K562 (cell line): ENCODE data around the gene HMG20B. TPM values are rescaled to one million over a fixed set of nuclear protein-coding genes. Genes with fewer than 3 reads are reported as not detected.
A peak's percentile ranks its signal among the peaks of the same experiment; 100 is the strongest.

Experiments used
- CEBPZ ChIP-seq: fragments of 150-350 bp; IDR thresholded peaks from 2 replicates; pipeline ENCODE4 v1.6.1; 2014; ENCODE audit warnings: low read depth, mild to moderate bottlenecking, low read length, borderline replicate concordance
- CHD4 ChIP-seq: fragments of 200-600 bp; sonication (generic); IDR thresholded peaks from 3 replicates; pipeline ENCODE4 v1.6.1; 2012; ENCODE audit warnings: low read depth, mild to moderate bottlenecking, mixed read lengths, low read length, inconsistent platforms; ENCODE audit not compliant: insufficient read depth, insufficient replicate concordance, poor library complexity, severe bottlenecking
- CXXC5 ChIP-seq: fragments of 250-450 bp; sonication (Bioruptor Pico); IDR thresholded peaks from 2 replicates; pipeline ENCODE4 v1.8.0; 2022; ENCODE audit warnings: inconsistent platforms, mild to moderate bottlenecking, moderate library complexity
- L3MBTL2 ChIP-seq: fragments of 450-650 bp; IDR thresholded peaks from 2 replicates; pipeline ENCODE4 v1.6.1; 2016; ENCODE audit warnings: mild to moderate bottlenecking, moderate library complexity
- MYBL2 ChIP-seq, 2 experiments: fragments of 450-650 bp in 1 of 2; sonication (generic) in 1 of 2; formaldehyde crosslinking in 1 of 2; IDR thresholded peaks; 2 replicates each; pipeline versions ENCODE4 v1.6.1 to v1.8.1; 2017 to 2022; ENCODE audit warnings: borderline replicate concordance in 1 of 2, inconsistent platforms in 1 of 2, low read depth in 1 of 2, mild to moderate bottlenecking in 1 of 2, missing genetic modification reagents in 1 of 2, moderate library complexity in 1 of 2
- RBBP5 ChIP-seq: fragments of 200-600 bp; sonication (generic); IDR thresholded peaks from 2 replicates; pipeline ENCODE4 v1.6.1; 2012; ENCODE audit warnings: borderline replicate concordance, mild to moderate bottlenecking, low read length, control low read depth, inconsistent platforms; ENCODE audit not compliant: insufficient read depth, poor library complexity, severe bottlenecking
- RBFOX2 ChIP-seq: fragments of 200-400 bp; formaldehyde crosslinking; IDR thresholded peaks from 2 replicates; pipeline ENCODE4 v1.6.1; 2017; ENCODE audit warnings: low read depth, mild to moderate bottlenecking, low read length, moderate library complexity
- RCOR1 ChIP-seq, 2 experiments: IDR thresholded peaks; 2 replicates each; pipeline ENCODE4 v1.6.1; 2012; ENCODE audit warnings: low read depth in 2 of 2, low read length in 2 of 2, borderline replicate concordance in 1 of 2, improper control_type of control experiment in 1 of 2
- SMAD4 ChIP-seq: fragments of 250-450 bp; sonication (Bioruptor Pico); conservative IDR thresholded peaks from 2 replicates; pipeline ENCODE4 v1.8.0; 2021; ENCODE audit warnings: inconsistent platforms, mild to moderate bottlenecking, moderate library complexity
- VEZF1 ChIP-seq: fragments of 200-800 bp; sonication (Bioruptor generic); IDR thresholded peaks from 2 replicates; pipeline ENCODE4 v1.6.1; 2017; ENCODE audit warnings: missing genetic modification characterization, missing compliant biosample characterization
- ZNF134 ChIP-seq: fragments of 250-450 bp; sonication (Bioruptor Pico); conservative IDR thresholded peaks from 2 replicates; pipeline ENCODE4 v1.4.0; 2020
- ZNF184 ChIP-seq: sonication (generic); formaldehyde crosslinking; IDR thresholded peaks from 2 replicates; pipeline ENCODE4 v1.5.0; 2020; ENCODE audit warnings: missing genetic modification reagents
- ZNF253 ChIP-seq: fragments of 250-450 bp; sonication (Bioruptor Pico); conservative IDR thresholded peaks from 2 replicates; pipeline ENCODE4 v1.6.1; 2021; ENCODE audit warnings: mild to moderate bottlenecking
- ZNF408 ChIP-seq: fragments of 250-450 bp; sonication (Bioruptor Pico); IDR thresholded peaks from 2 replicates; pipeline ENCODE4 v1.4.0; 2020; ENCODE audit warnings: low read depth, mild to moderate bottlenecking, moderate library complexity
- ZNF586 ChIP-seq: fragments of 450-650 bp; formaldehyde crosslinking; conservative IDR thresholded peaks from 2 replicates; pipeline ENCODE4 v1.4.0; 2020; ENCODE audit warnings: mild to moderate bottlenecking, moderate library complexity
- polyA plus RNA-seq, 8 experiments: library from polyadenylated mRNA; depleted of rRNA in 4 of 8; stranded (reverse) in 5 of 8; unstranded in 3 of 8; fragments of >200 nt; fragmentation: Nextera tagmentation in 2 of 8; fragmentation: Illumina TruSeq in 1 of 8; extraction: Ambion mirVana in 2 of 8; extraction: Trizol in 1 of 8; gene quantifications; 2 replicates each; pipeline versions ENCODE4 v1.2.1 to v1.2.3, GENCODE V29; 2011 to 2014; ENCODE audit warnings: inconsistent platforms in 1 of 8, missing spikeins in 1 of 8
- total RNA-seq, 7 experiments: library from RNA; depleted of rRNA in 6 of 7; stranded (reverse); fragments of >200 nt in 6 of 7; fragmentation: Illumina TruSeq in 2 of 7; extraction: Trizol in 2 of 7; gene quantifications; 2 replicates each; pipeline versions ENCODE4 v1.2.1 to v1.2.3, GENCODE V29; 2011 to 2021; ENCODE audit warnings: low replicate concordance in 1 of 7
- TF ChIP-seq, protein P1 (sequence below), 3 experiments: fragments of 200-800 bp in 1 of 3; sonication (Bioruptor generic) in 1 of 3; sonication (generic) in 1 of 3; formaldehyde crosslinking in 1 of 3; IDR thresholded peaks; 2 replicates each; pipeline versions ENCODE4 v1.6.1 to v1.8.0; 2016 to 2022; ENCODE audit warnings: mild to moderate bottlenecking in 2 of 3, missing compliant biosample characterization in 2 of 3, missing genetic modification characterization in 2 of 3, missing genetic modification reagents in 1 of 3
- TF ChIP-seq, protein P2 (sequence below): IDR thresholded peaks from 2 replicates; pipeline ENCODE4 v1.6.1; 2011; ENCODE audit warnings: borderline replicate concordance, low read depth, mild to moderate bottlenecking, moderate library complexity, low read length; ENCODE audit not compliant: insufficient read depth, poor library complexity, severe bottlenecking

HMG20B gene
- total and polyA plus RNA-seq, 9 of the 15 experiments (the other 6 are each of a cell fraction or from before 2014, with no cell fraction given) = 0.35 to 172 (median 38.6) TPM

DNA sequence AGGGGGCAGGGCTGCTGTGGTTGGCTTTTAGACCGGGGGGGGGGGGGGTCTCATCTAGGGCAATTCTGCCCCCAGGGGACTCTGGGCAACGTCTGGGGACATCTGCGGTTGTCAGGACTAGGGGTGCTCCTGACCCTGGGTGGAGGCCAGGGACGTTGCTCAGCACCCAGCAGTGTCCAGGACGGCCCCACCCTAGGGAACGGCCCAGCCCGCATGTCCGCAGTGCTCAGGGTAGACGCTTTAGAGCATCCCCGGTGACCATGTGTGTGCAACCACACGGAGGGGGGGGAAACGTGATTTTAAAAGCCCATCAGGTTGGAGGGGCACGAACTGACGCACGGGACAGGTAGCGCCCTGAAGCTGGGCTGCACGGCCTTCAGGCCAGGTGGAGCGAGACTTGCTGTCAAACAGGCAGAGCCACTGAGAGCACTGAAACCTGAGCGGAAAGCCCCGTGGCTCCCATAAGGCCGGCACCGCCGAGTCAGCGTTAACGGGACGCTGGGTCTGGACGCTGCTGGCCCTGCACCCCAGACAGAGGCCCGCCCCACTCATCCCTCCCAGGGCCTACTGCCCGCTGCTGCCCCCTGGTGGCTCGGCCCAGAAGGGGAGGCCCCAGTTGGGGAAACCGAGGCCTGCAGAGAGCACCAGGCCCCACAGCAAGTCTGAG lies 45.5 kb downstream of the HMG20B start (continued):
- TF ChIP-seq VEZF1 (CRISPR knock-in tag) (peak; percentile 82), RCOR1 (IDR thresholded peaks at IDR 0.05; ENCODE audit: borderline replicate concordance in 1 of 2, low read depth in 2 of 2, low read length in 2 of 2) (peak in 1 of 2 experiments; percentile 37; a peak in 1 of 4 replicates), CXXC5 (CRISPR knock-in tag) (peak; percentile 35; the same call in 1 of the 2 replicates), ZNF586 (CRISPR knock-in tag) (no peak), ZNF253 (CRISPR knock-in tag) (no peak), ZNF134 (CRISPR knock-in tag) (no peak), L3MBTL2 (peak; percentile 24; the same call in 1 of the 2 replicates), RBFOX2 (peak; percentile 50; the same call in 1 of the 2 replicates), RBBP5 (no peak), ZNF184 (CRISPR knock-in tag) (no peak), MYBL2 (IDR thresholded peaks at IDR 0.05; ENCODE audit: low read depth) (no peak), MYBL2 (CRISPR knock-in tag; IDR thresholded peaks at IDR 0.05; ENCODE audit: borderline replicate concordance) (no peak), CEBPZ (no peak), CHD4 (no peak), SMAD4 (CRISPR knock-in tag) (peak; percentile 34; the same call in 1 of the 2 replicates), ZNF408 (CRISPR knock-in tag) (no peak)
- TF ChIP-seq, protein P1, sequence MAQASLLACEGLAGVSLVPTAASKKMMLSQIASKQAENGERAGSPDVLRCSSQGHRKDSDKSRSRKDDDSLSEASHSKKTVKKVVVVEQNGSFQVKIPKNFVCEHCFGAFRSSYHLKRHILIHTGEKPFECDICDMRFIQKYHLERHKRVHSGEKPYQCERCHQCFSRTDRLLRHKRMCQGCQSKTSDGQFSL (CRISPR knock-in tag; IDR thresholded peaks at IDR 0.05) = peak; percentile 84
- TF ChIP-seq, protein P1 (tag; IDR thresholded peaks at IDR 0.05) = peak in 1 of 2 experiments; percentile 34; a peak in 1 of 4 replicates
- TF ChIP-seq, protein P2, sequence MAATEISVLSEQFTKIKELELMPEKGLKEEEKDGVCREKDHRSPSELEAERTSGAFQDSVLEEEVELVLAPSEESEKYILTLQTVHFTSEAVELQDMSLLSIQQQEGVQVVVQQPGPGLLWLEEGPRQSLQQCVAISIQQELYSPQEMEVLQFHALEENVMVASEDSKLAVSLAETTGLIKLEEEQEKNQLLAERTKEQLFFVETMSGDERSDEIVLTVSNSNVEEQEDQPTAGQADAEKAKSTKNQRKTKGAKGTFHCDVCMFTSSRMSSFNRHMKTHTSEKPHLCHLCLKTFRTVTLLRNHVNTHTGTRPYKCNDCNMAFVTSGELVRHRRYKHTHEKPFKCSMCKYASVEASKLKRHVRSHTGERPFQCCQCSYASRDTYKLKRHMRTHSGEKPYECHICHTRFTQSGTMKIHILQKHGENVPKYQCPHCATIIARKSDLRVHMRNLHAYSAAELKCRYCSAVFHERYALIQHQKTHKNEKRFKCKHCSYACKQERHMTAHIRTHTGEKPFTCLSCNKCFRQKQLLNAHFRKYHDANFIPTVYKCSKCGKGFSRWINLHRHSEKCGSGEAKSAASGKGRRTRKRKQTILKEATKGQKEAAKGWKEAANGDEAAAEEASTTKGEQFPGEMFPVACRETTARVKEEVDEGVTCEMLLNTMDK = peak; percentile 89
